ENCODE results near the gene IFNL4.
"Not testable (repeated sequence)": the region's sequence is repeated elsewhere in the genome, so short reads cannot be mapped to it uniquely, and the experiment has no call there.

IFNL4 gene

GRCh38 chr19:39223703-39224279 is 24.9 kb downstream of the IFNL4 start:
- peak; percentile 9 for DNase-seq (ENCODE audit: low spot score)

- DNase-seq (ENCODE audit: low spot score): not testable (repeated sequence)
Measured at GRCh38 chr19:39219108-39219507, 29.5 kb downstream of the IFNL4 start.

- no peak for DNase-seq (ENCODE audit: low spot score)
Measured at GRCh38 chr19:39218230-39219007, 30.2 kb downstream of the IFNL4 start.

GRCh38 chr19:39217094-39217493 is 31.6 kb downstream of the IFNL4 start:
- DNase-seq (ENCODE audit: low spot score): no peak

- DNase-seq (ENCODE audit: low spot score): not testable (repeated sequence)
Measured at GRCh38 chr19:39215323-39215722, 33.3 kb downstream of the IFNL4 start.

GRCh38 chr19:39212375-39212742 is 36.3 kb downstream of the IFNL4 start:
- no peak for DNase-seq (ENCODE audit: low spot score)

- DNase-seq (ENCODE audit: low spot score): no peak
Measured at GRCh38 chr19:39211731-39212374, 36.8 kb downstream of the IFNL4 start.

GRCh38 chr19:39209196-39209595 is 39.5 kb downstream of the IFNL4 start:
- DNase-seq (ENCODE audit: low spot score): no peak

GRCh38 chr19:39208175-39208795 is 40.4 kb downstream of the IFNL4 start:
- DNase-seq (ENCODE audit: low spot score): no peak

- no peak for DNase-seq (ENCODE audit: low spot score)
Measured at GRCh38 chr19:39207293-39207836, 41.3 kb downstream of the IFNL4 start.

GRCh38 chr19:39206122-39206521 is 42.5 kb downstream of the IFNL4 start:
- no peak for DNase-seq (ENCODE audit: low spot score)

- DNase-seq (ENCODE audit: low spot score): no peak
Measured at GRCh38 chr19:39205449-39205764, 43.2 kb downstream of the IFNL4 start.

GRCh38 chr19:39203372-39204341 is 45.0 kb downstream of the IFNL4 start, which contains the start of gene SYCN:
Gene SYCN, minus strand, starts transcription at chr19:39204263. Its CDS starts 9 bp downstream, at chr19:39204254.
- DNase-seq (ENCODE audit: low spot score): no peak

GRCh38 chr19:39202998-39203355 is 45.7 kb downstream of the IFNL4 start:
- DNase-seq (ENCODE audit: low spot score): no peak

- DNase-seq (ENCODE audit: low spot score): no peak
Measured at GRCh38 chr19:39200803-39201115, 47.9 kb downstream of the IFNL4 start.

GRCh38 chr19:39200066-39200802 is 48.4 kb downstream of the IFNL4 start:
- DNase-seq (ENCODE audit: low spot score): no peak

GRCh38 chr19:39199025-39199424 is 49.6 kb downstream of the IFNL4 start:
- DNase-seq (ENCODE audit: low spot score): peak; percentile 80

GRCh38 chr19:39197808-39198207 is 50.8 kb downstream of the IFNL4 start:
- DNase-seq (ENCODE audit: low spot score): peak; percentile 20

- DNase-seq (ENCODE audit: low spot score): no peak
Measured at GRCh38 chr19:39196860-39197562, 51.6 kb downstream of the IFNL4 start, which contains the start of gene NCCRP1. Gene NCCRP1, plus strand, starts transcription at chr19:39196964. Its CDS starts 19 bp downstream, at chr19:39196983.

GRCh38 chr19:39196320-39196719 is 52.3 kb downstream of the IFNL4 start:
- DNase-seq (ENCODE audit: low spot score): no peak
